ENCODE data around the gene FBXL7.

The FBXL7 gene

DNA sequence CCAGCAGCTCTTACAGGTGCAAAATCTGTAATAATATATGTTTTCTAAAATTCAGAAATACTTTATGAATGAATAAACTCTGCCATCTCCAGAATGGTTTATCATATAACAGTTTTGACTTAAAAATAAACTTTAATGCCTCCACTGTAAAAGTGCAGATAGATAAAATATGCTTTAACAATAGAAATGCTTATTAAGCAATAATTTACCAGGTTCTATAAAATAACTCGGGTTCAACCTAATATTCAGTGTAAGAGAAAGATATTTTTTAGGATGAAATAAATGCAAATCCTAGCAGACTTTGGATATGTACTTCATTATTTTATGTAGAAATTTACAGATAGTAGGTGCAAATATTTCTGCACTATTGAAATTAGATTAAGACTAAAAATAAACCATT, 74.1 kb downstream of the FBXL7 start:
- TF ChIP-seq, protein P1, sequence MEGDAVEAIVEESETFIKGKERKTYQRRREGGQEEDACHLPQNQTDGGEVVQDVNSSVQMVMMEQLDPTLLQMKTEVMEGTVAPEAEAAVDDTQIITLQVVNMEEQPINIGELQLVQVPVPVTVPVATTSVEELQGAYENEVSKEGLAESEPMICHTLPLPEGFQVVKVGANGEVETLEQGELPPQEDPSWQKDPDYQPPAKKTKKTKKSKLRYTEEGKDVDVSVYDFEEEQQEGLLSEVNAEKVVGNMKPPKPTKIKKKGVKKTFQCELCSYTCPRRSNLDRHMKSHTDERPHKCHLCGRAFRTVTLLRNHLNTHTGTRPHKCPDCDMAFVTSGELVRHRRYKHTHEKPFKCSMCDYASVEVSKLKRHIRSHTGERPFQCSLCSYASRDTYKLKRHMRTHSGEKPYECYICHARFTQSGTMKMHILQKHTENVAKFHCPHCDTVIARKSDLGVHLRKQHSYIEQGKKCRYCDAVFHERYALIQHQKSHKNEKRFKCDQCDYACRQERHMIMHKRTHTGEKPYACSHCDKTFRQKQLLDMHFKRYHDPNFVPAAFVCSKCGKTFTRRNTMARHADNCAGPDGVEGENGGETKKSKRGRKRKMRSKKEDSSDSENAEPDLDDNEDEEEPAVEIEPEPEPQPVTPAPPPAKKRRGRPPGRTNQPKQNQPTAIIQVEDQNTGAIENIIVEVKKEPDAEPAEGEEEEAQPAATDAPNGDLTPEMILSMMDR (IDR thresholded peaks at IDR 0.05; ENCODE audit: control extremely low read depth, extremely low read depth, low read depth, missing control alignments) = no peak
- POLR2A ChIA-PET = no interaction called here
- CTCF ChIA-PET = interaction anchor here (1.8 kb wide), 1 partner anchor 12 kb away, joined by 7 read pairs; no protein-coding TSS in a partner anchor
- DNase-seq (ENCODE audit: extremely low spot score) = no peak

DNA sequence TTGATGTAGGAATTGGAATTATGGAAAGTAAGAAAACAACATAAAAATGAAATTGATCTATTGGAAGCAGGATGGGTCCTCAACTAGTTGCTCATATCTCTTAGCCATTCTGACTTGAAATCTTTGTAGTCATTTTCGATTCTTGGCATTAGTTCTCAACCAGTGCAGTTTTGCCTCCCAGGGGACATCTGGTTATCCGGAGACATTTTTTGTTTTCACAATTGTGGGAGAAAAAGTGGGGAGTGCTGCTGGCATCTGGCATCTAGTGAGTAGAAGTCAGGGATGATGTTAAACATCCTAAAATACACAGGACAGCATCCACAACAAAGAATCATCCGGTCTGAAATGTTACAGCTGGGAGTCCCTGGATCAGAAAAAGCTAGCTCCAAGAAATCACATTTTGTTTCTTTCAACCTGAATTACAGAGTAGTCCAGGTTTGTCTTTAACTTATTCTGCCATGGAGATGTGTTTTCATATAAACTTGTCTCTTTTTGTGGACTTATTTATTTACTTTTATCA, 74.9 kb downstream of the FBXL7 start:
- POLR2A ChIA-PET = no interaction called here
- no peak for DNase-seq (ENCODE audit: extremely low spot score)
- TF ChIP-seq, protein P1 (IDR thresholded peaks at IDR 0.05; ENCODE audit: control extremely low read depth, extremely low read depth, low read depth, missing control alignments) = no peak
- CTCF ChIA-PET = interaction anchor here (1.8 kb wide), 1 partner anchor 11 kb away, joined by 7 read pairs; no protein-coding TSS in a partner anchor

DNA sequence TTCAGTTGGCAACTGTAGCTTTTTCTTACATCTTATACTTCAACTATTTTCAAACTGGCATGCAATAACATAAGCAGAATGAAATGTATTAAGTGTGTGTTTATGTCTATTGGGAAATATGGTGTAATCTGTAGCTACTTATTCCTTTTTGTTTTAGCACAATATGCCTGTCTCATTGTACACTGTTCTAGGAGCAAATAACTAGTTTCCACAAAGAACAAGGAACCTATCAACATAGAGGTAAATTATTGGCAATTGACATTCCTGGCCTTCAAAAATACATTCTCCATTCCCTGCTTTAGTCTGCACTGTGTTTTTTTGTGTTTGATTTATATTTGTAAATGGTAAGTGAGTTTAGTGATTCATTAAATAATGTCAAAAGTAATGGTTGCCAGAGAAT, 75.7 kb downstream of the FBXL7 start:
- TF ChIP-seq, protein P1 (IDR thresholded peaks at IDR 0.05; ENCODE audit: control extremely low read depth, extremely low read depth, low read depth, missing control alignments) = no peak
- ChIA-PET POLR2A (no interaction called here), CTCF (interaction anchor here (1.2 to 1.8 kb wide), 2 partner anchors 9 to 24 kb away, joined by 3 to 4 read pairs; no protein-coding TSS in a partner anchor)
- no peak for DNase-seq (ENCODE audit: extremely low spot score)

DNA sequence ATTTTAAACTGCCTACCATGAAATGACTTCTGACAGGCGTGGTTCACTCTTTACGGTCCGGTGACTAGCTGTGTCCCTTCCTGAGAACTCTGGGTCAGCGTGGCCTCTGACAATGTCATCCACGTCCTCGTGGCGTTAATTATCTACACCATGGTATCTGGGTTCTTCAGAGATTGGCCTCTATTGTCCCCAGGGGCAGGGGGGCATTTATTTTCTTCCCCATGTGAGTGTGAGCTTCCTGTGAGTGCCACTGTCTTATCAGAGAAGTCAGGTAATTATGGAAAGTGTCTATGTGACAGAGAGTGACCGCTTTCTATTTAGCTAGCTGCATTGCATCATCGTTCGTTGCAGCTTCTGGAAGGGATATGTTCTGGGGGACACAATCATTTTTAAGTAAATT, 77.2 kb downstream of the FBXL7 start:
- POLR2A ChIA-PET = no interaction called here
- CTCF ChIA-PET = interaction anchor here (1.0 to 1.8 kb wide), 3 partner anchors 9 to 22 kb away, joined by 3 to 4 read pairs (median 4); no protein-coding TSS in a partner anchor

DNA sequence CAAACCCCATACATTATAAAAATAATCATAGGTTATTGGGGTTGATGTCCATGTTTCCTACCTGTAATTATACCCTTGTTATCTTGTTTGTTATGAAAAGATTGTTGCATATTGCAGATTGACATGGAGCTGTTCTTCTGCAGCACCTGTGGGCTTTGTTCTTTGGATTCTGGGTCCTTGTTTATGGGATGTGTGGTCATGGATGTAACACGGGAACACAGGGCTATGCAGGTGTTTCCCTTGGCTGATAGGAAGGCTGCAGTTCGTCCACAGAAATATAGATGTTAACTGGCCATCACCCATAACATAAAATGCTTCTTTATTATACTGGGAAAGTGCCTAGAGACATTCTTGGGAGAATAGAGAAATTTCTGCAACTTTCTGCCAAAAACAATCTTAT, 77.9 kb downstream of the FBXL7 start:
- TF ChIP-seq, protein P1 (IDR thresholded peaks at IDR 0.05; ENCODE audit: control extremely low read depth, extremely low read depth, low read depth, missing control alignments) = no peak
- ChIA-PET POLR2A (no interaction called here), CTCF (interaction anchor here (1.0 to 1.8 kb wide), 2 partner anchors 8 to 11 kb away, joined by 4 read pairs; no protein-coding TSS in a partner anchor)
- no peak for DNase-seq (ENCODE audit: extremely low spot score)

More for the DNA sequence above, 77.2 kb downstream of the FBXL7 start:
- TF ChIP-seq, protein P1 (IDR thresholded peaks at IDR 0.05; ENCODE audit: control extremely low read depth, extremely low read depth, low read depth, missing control alignments) = no peak
- no peak for DNase-seq (ENCODE audit: extremely low spot score)

DNA sequence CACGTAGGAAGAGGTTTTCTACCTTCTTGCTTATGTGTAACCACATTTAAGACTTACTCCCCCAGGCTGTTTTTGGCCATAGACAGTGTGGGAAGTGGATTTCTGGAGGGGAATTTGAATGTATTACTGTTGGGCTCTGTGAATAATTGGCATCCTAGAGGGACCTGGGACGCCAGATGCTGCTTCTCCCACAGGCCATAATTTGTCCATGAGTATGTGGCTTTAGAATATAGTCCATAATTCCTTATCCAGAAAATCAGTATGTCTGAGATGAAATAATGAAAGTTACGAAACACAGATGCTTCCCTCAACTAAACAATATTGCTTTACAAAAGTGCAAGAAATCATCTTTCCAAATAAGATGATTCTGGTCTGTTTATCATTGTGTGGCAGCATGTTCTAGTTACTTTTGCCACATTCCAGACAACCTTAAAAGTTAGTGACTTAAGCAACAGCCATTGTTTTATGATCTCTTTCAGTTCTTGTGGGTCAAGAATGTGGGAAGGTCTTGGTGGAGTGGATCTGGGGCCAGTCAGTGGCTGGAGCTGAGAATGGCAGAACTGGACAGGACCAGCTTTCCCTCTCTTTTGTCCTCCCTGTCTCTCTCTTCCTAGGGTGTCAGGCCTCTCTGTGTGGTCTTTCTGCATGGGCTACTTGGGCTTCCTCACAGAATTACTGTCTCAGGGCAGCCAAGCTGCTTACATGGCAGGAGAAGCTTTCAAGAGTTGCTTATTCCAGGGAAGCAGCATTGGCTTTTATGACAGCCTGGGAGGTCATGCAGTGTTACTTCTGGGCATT, 79.4 kb downstream of the FBXL7 start:
- TF ChIP-seq, protein P1 (IDR thresholded peaks at IDR 0.05; ENCODE audit: control extremely low read depth, extremely low read depth, low read depth, missing control alignments) = no peak
- no peak for DNase-seq (ENCODE audit: extremely low spot score)
- CTCF ChIA-PET = interaction anchor here (1.5 kb wide), 1 partner anchor 11 kb away, joined by 3 read pairs; no protein-coding TSS in a partner anchor
- POLR2A ChIA-PET = no interaction called here
